Keratinocyte (primary cell): Measurements from ENCODE around the gene GADD45G. TPM values are rescaled to one million over a fixed set of nuclear protein-coding genes. Genes with fewer than 3 reads are reported as not detected.

Experiments used
- DNase-seq: peaks from one replicate; pipeline ENCODE4 v3.0.0-alpha.2; 2011; ENCODE audit warnings: low read depth, missing footprints, low spot score
- FAIRE-seq: peaks from 2 replicates; lab custom pipeline; 2011; peaks lifted over from hg19 to GRCh38; lab: Jason Lieb, UNC
- H2AFZ ChIP-seq: 2 replicates; pipeline ENCODE4 v1.6.0; 2012; ENCODE audit warnings: low read length, control low read depth, inconsistent platforms; ENCODE audit not compliant: control insufficient read depth
- H3K27ac ChIP-seq: 2 replicates; pipeline ENCODE4 v1.5.1; 2011; ENCODE audit warnings: low read length; ENCODE audit not compliant: control insufficient read depth, insufficient read depth
- H3K27me3 ChIP-seq: 3 replicates; pipeline ENCODE4 v1.6.0; 2011; ENCODE audit warnings: low read length; ENCODE audit not compliant: control insufficient read depth, insufficient read depth; ENCODE audit errors: extremely low read depth
- H3K36me3 ChIP-seq, 2 experiments: 2 replicates in 1 of 2; 3 replicates in 1 of 2; pipeline ENCODE4 v1.5.1; 2011; ENCODE audit warnings: low read length in 2 of 2, mild to moderate bottlenecking in 1 of 2; ENCODE audit not compliant: control insufficient read depth in 2 of 2, insufficient read depth in 2 of 2; ENCODE audit errors: extremely low read depth in 1 of 2
- H3K4me1 ChIP-seq: 3 replicates; pipeline ENCODE4 v1.5.1; 2011; ENCODE audit warnings: low read length; ENCODE audit not compliant: control insufficient read depth, insufficient read depth; ENCODE audit errors: extremely low read depth
- H3K4me2 ChIP-seq: 3 replicates; pipeline ENCODE4 v1.6.0; 2011; ENCODE audit warnings: low read depth, low read length; ENCODE audit not compliant: control insufficient read depth, insufficient read depth; ENCODE audit errors: extremely low read depth
- H3K4me3 ChIP-seq, 3 experiments: fragments of 200-600 bp in 1 of 3; sonication (generic) in 1 of 3; 2 replicates in 2 of 3; 3 replicates in 1 of 3; pipeline ENCODE4 v1.5.1; 2011 to 2016; ENCODE audit warnings: low read length in 3 of 3, mild to moderate bottlenecking in 3 of 3, control low read depth in 2 of 3, inconsistent platforms in 1 of 3, low read depth in 1 of 3, mixed read lengths in 1 of 3, mixed run types in 1 of 3, moderate library complexity in 1 of 3; ENCODE audit not compliant: control insufficient read depth in 2 of 3, insufficient read depth in 2 of 3; ENCODE audit errors: extremely low read depth in 1 of 3
- H3K79me2 ChIP-seq: 2 replicates; pipeline ENCODE4 v1.6.0; 2012; ENCODE audit warnings: low read length; ENCODE audit not compliant: control insufficient read depth, insufficient read depth
- H3K9ac ChIP-seq: 3 replicates; pipeline ENCODE4 v1.6.0; 2011; ENCODE audit warnings: low read length; ENCODE audit not compliant: control insufficient read depth, insufficient read depth; ENCODE audit errors: extremely low read depth
- H3K9me1 ChIP-seq: 3 replicates; pipeline ENCODE4 v1.6.0; 2011; ENCODE audit warnings: low read length; ENCODE audit not compliant: control insufficient read depth, insufficient read depth; ENCODE audit errors: extremely low read depth
- H3K9me3 ChIP-seq: 2 replicates; pipeline ENCODE4 v1.5.1; 2012; ENCODE audit warnings: low read depth, low read length; ENCODE audit not compliant: control insufficient read depth
- H4K20me1 ChIP-seq: 3 replicates; pipeline ENCODE4 v1.6.0; 2011; ENCODE audit warnings: low read length; ENCODE audit not compliant: control insufficient read depth, insufficient read depth; ENCODE audit errors: extremely low read depth
- CTCF ChIP-seq, 3 experiments: IDR thresholded peaks in 1 of 3; conservative IDR thresholded peaks in 1 of 3; optimal IDR thresholded peaks in 1 of 3; 2 replicates in 2 of 3; 3 replicates in 1 of 3; pipeline versions ENCODE3 to v1.5.1; 2011; ENCODE audit warnings: low read length in 3 of 3, mild to moderate bottlenecking in 3 of 3, moderate library complexity in 2 of 3, control low read depth in 1 of 3, inconsistent platforms in 1 of 3; ENCODE audit not compliant: insufficient read depth in 2 of 3; ENCODE audit errors: extremely low read depth in 1 of 3
- EZH2 ChIP-seq: IDR thresholded peaks from one replicate; pipeline ENCODE4 v1.6.1; 2012; ENCODE audit warnings: inconsistent platforms, mild to moderate bottlenecking, low read length, moderate library complexity
- dilution Hi-C: fragments of 300-500 bp; cut with MboI; formaldehyde crosslinking; loops from one replicate; pipeline ENCODE4 v1.7.0; 2020; ENCODE audit warnings: low sequenced_read_pairs; ENCODE audit not compliant: extremely low pct_ligation_motif_present
- polyA plus RNA-seq, 5 experiments: library from polyadenylated mRNA; depleted of rRNA in 3 of 5; stranded (reverse) in 3 of 5; stranded (forward) in 1 of 5; unstranded in 1 of 5; fragments of >200 nt; gene quantifications; 1 replicate in 1 of 5; 2 replicates in 3 of 5; 3 replicates in 1 of 5; pipeline versions ENCODE4 v1.2.1 to v1.2.3, GENCODE V29; 2011 to 2012; ENCODE audit warnings: missing spikeins in 2 of 5, low read depth in 1 of 5, low replicate concordance in 1 of 5

GADD45G gene
- polyA plus RNA-seq, 1 donor (not counting 4 experiments of a cell fraction or from before 2014, with no cell fraction given), result 0.05 TPM

- no peaks in the 10 kb centered on the region for H3K79me2 ChIP-seq
- no peak overlapping the region for H3K4me2 ChIP-seq
- H3K4me3 ChIP-seq, result no peak overlapping the region
- no peak overlapping the region for H3K9ac ChIP-seq
- no peaks in the 10 kb centered on the region for H3K36me3 ChIP-seq
- no peaks in the 10 kb centered on the region for H3K9me3 ChIP-seq
- FAIRE-seq (no peak), DNase-seq (no peak)
- H3K27me3 ChIP-seq, result peaks cover 8% of the 10 kb centered on the region
- H3K27ac ChIP-seq, result no peak overlapping the region
- no peaks in the 10 kb centered on the region for H3K9me1 ChIP-seq
- dilution Hi-C loops, result no loop called here
- no peaks in the 10 kb centered on the region for H3K4me1 ChIP-seq
- H4K20me1 ChIP-seq, result no peaks in the 10 kb centered on the region
- no peak overlapping the region for H2AFZ ChIP-seq
- TF ChIP-seq EZH2 (no peak), CTCF (optimal IDR thresholded peaks at IDR 0.05 in 1 of 3, IDR thresholded peaks at IDR 0.05 in 1 of 3, conservative IDR thresholded peaks at IDR 0.05 in 1 of 3; ENCODE audit: extremely low read depth in 1 of 3, insufficient read depth in 2 of 3, low read length in 3 of 3) (no peak)
Measured at GRCh38 chr9:89648247-89649000, 43.6 kb downstream of the GADD45G start.

GRCh38 chr9:89649039-89649691, 44.4 kb downstream of the GADD45G start:
- no peak for DNase-seq
- Histone ChIP-seq H3K27me3 (peaks cover 8% of the 10 kb centered on the region), H3K4me2 (no peak overlapping the region), H3K4me1 (no peaks in the 10 kb centered on the region), H3K27ac (no peak overlapping the region), H3K9ac (no peak overlapping the region), H4K20me1 (no peaks in the 10 kb centered on the region), H2AFZ (no peak overlapping the region), H3K79me2 (no peaks in the 10 kb centered on the region), H3K9me3 (no peaks in the 10 kb centered on the region), H3K9me1 (no peaks in the 10 kb centered on the region), H3K36me3 (no peaks in the 10 kb centered on the region), H3K4me3 (no peak overlapping the region)
- FAIRE-seq, result no peak
- TF ChIP-seq CTCF (optimal IDR thresholded peaks at IDR 0.05 in 1 of 3, IDR thresholded peaks at IDR 0.05 in 1 of 3, conservative IDR thresholded peaks at IDR 0.05 in 1 of 3; ENCODE audit: extremely low read depth in 1 of 3, insufficient read depth in 2 of 3, low read length in 3 of 3) (no peak), EZH2 (no peak)
- dilution Hi-C loops, result no loop called here
